MM.1S (cell line): ENCODE measurements around the gene BCL3.
A peak's percentile ranks its signal among the peaks of the same experiment; 100 is the strongest.

Experiments used
- DNase-seq: peaks from one replicate; pipeline ENCODE4 v3.0.0-alpha.2; 2015
- H2AFZ ChIP-seq: fragments of 300-600 bp; sonication (generic); 2 replicates; pipeline ENCODE4 v1.6.0; 2016; ENCODE audit warnings: antibody characterized with exemption, low read length
- H3F3A ChIP-seq: fragments of 300-600 bp; sonication (generic); 2 replicates; pipeline ENCODE4 v1.6.1; 2016; ENCODE audit warnings: mild to moderate bottlenecking, antibody characterized with exemption, low read length, moderate library complexity, mixed read lengths; ENCODE audit not compliant: insufficient read depth
- H3K27ac ChIP-seq: fragments of 300-600 bp; sonication (generic); 2 replicates; pipeline ENCODE4 v1.5.1; 2016; ENCODE audit warnings: mild to moderate bottlenecking, low read length
- H3K27me3 ChIP-seq: fragments of 300-600 bp; sonication (generic); replicated peaks from 2 replicates; pipeline ENCODE4 v1.6.0; 2016; ENCODE audit warnings: low read length; ENCODE audit not compliant: insufficient read depth
- H3K36me3 ChIP-seq: fragments of 300-600 bp; sonication (generic); replicated peaks from 2 replicates; pipeline ENCODE4 v1.6.1; 2016; ENCODE audit warnings: mild to moderate bottlenecking, low read length, mixed read lengths; ENCODE audit not compliant: insufficient read depth
- H3K4me1 ChIP-seq: fragments of 300-600 bp; sonication (generic); 2 replicates; pipeline ENCODE4 v1.6.1; 2016; ENCODE audit warnings: low read length, mixed read lengths
- H3K4me2 ChIP-seq: fragments of 300-600 bp; sonication (generic); 2 replicates; pipeline ENCODE4 v1.6.0; 2016; ENCODE audit warnings: low read depth, low read length
- H3K4me3 ChIP-seq: fragments of 300-600 bp; sonication (generic); 2 replicates; pipeline ENCODE4 v1.5.1; 2016; ENCODE audit warnings: low read length, mixed read lengths
- H3K79me2 ChIP-seq: fragments of 300-600 bp; sonication (generic); 2 replicates; pipeline ENCODE4 v1.6.1; 2016; ENCODE audit warnings: mixed run types, low read length, mixed read lengths
- H3K9ac ChIP-seq: fragments of 300-600 bp; sonication (generic); 2 replicates; pipeline ENCODE4 v1.6.1; 2016; ENCODE audit warnings: low read length, mixed read lengths
- H3K9me2 ChIP-seq: fragments of 300-600 bp; sonication (generic); replicated peaks from 2 replicates; pipeline ENCODE4 v1.6.1; 2016; ENCODE audit warnings: mild to moderate bottlenecking, low read length, mixed read lengths; ENCODE audit not compliant: insufficient read depth
- H3K9me3 ChIP-seq: fragments of 300-600 bp; sonication (generic); replicated peaks from 2 replicates; pipeline ENCODE4 v1.6.1; 2016; ENCODE audit warnings: mild to moderate bottlenecking, low read length, mixed read lengths; ENCODE audit not compliant: insufficient read depth
- H4K20me1 ChIP-seq: fragments of 300-600 bp; sonication (generic); 2 replicates; pipeline ENCODE4 v1.6.1; 2016; ENCODE audit warnings: mild to moderate bottlenecking, low read length, moderate library complexity, mixed read lengths; ENCODE audit not compliant: insufficient read depth
- EZH2 ChIP-seq: fragments of 300-600 bp; sonication (generic); optimal IDR thresholded peaks from 2 replicates; pipeline ENCODE3; 2017; ENCODE audit warnings: low read depth, mild to moderate bottlenecking, antibody characterized with exemption, low read length, mixed read lengths
- EZH2phosphoT487 ChIP-seq: fragments of 300-600 bp; sonication (generic); IDR thresholded peaks from 2 replicates; pipeline ENCODE4 v1.6.1; 2018; ENCODE audit warnings: antibody characterized with exemption, low read length
- TF ChIP-seq, protein P1 (sequence below): fragments of 300-600 bp; sonication (generic); IDR thresholded peaks from 2 replicates; pipeline ENCODE4 v1.5.1; 2016; ENCODE audit warnings: antibody characterized with exemption, low read length, mixed read lengths

Gene BCL3

DNA sequence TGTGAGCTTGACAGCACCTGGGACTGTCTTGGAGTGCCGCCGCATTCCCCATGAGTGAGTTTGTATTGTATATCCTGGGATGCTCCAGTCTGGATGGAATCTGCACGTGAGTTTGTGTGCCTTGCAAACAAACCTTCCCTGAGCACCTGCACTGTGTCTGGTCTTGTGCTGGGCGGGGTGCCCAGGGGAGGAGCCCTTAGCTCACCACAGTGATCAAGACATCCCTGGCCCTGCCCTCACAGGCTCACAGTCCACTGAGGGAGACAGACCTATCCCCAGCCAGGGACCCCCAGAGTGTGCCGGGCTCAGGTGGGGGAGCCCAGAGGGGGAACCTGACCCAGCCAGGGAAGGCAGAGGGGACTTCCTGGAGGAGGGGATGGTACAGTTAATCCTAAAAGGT is 58.7 kb downstream of the BCL3 start:
- H3K4me3 ChIP-seq, result no peak overlapping the region
- H3F3A ChIP-seq, result no peaks in the 10 kb centered on the region
- no peak overlapping the region for H3K27ac ChIP-seq
- no peaks in the 10 kb centered on the region for H3K9me2 ChIP-seq
- TF ChIP-seq EZH2phosphoT487 (no peak), EZH2 (no peak)
- TF ChIP-seq, protein P1, sequence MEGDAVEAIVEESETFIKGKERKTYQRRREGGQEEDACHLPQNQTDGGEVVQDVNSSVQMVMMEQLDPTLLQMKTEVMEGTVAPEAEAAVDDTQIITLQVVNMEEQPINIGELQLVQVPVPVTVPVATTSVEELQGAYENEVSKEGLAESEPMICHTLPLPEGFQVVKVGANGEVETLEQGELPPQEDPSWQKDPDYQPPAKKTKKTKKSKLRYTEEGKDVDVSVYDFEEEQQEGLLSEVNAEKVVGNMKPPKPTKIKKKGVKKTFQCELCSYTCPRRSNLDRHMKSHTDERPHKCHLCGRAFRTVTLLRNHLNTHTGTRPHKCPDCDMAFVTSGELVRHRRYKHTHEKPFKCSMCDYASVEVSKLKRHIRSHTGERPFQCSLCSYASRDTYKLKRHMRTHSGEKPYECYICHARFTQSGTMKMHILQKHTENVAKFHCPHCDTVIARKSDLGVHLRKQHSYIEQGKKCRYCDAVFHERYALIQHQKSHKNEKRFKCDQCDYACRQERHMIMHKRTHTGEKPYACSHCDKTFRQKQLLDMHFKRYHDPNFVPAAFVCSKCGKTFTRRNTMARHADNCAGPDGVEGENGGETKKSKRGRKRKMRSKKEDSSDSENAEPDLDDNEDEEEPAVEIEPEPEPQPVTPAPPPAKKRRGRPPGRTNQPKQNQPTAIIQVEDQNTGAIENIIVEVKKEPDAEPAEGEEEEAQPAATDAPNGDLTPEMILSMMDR, result no peak
- H3K36me3 ChIP-seq, result no peaks in the 10 kb centered on the region
- H3K79me2 ChIP-seq, result no peaks in the 10 kb centered on the region
- H3K4me1 ChIP-seq, result 0 out of 2 replicates have a peak, but pooled peaks cover 6% of the 10 kb centered on the region
- peaks cover 83% of the 10 kb centered on the region for H3K27me3 ChIP-seq
- H3K4me2 ChIP-seq, result no peak overlapping the region
- H2AFZ ChIP-seq, result no peak overlapping the region
- H3K9ac ChIP-seq, result no peak overlapping the region
- H4K20me1 ChIP-seq, result no peaks in the 10 kb centered on the region
- DNase-seq, result no peak
- H3K9me3 ChIP-seq, result no peaks in the 10 kb centered on the region

DNA sequence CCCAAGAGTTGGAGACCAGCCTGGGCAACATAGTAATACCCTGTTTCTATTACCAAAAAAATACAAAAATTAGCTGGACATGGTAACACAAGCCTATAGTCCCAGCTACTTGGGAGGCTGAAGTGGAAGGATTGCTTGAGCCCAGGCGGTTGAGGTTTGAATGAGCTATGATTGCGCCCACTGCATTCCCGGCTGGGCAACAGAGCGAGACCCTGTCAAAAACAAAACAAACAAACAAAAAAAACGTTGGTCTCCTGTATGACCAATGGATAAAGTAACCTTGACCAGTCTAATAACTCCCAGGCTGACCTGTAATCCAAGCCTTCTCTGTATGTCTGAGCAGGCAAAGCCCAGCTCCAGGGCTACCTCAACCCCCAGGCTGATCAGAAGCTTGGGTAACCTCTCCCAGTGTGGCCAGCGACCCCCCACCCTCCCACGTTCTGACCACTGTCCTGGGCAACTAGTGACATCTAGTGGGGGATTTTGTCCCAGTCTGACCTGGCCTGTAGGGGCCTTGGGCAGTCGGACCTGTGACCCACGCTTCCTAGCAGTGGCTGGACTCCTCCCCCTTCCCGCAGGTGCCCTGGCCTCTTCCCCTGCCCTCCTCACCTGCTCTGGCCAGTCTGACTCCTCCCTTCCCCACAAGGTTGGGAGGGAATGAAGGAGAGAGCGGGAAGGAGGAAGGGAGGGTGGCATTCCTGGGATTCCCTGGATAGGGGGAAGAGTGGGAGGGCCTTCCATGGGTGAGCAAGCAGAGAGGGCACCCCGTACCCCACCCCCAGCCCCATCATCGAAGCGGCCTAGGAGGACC is 59.3 kb downstream of the BCL3 start:
- no peak overlapping the region for H3K9ac ChIP-seq
- H3K9me3 ChIP-seq, result no peaks in the 10 kb centered on the region
- no peaks in the 10 kb centered on the region for H3K79me2 ChIP-seq
- no peak for TF ChIP-seq EZH2phosphoT487
- TF ChIP-seq, protein P1, result peak; percentile 41
- no peak overlapping the region for H3K27ac ChIP-seq
- H3K4me1 ChIP-seq, result 0 out of 2 replicates have a peak, but pooled peaks cover 2% of the 10 kb centered on the region
- H4K20me1 ChIP-seq, result no peaks in the 10 kb centered on the region
- no peaks in the 10 kb centered on the region for H3F3A ChIP-seq
- H3K4me3 ChIP-seq, result no peak overlapping the region
- no peak overlapping the region for H3K4me2 ChIP-seq
- H3K9me2 ChIP-seq, result no peaks in the 10 kb centered on the region
- H2AFZ ChIP-seq, result no peak overlapping the region
- H3K36me3 ChIP-seq, result no peaks in the 10 kb centered on the region
- peaks cover 79% of the 10 kb centered on the region for H3K27me3 ChIP-seq
- DNase-seq, result no peak

DNA sequence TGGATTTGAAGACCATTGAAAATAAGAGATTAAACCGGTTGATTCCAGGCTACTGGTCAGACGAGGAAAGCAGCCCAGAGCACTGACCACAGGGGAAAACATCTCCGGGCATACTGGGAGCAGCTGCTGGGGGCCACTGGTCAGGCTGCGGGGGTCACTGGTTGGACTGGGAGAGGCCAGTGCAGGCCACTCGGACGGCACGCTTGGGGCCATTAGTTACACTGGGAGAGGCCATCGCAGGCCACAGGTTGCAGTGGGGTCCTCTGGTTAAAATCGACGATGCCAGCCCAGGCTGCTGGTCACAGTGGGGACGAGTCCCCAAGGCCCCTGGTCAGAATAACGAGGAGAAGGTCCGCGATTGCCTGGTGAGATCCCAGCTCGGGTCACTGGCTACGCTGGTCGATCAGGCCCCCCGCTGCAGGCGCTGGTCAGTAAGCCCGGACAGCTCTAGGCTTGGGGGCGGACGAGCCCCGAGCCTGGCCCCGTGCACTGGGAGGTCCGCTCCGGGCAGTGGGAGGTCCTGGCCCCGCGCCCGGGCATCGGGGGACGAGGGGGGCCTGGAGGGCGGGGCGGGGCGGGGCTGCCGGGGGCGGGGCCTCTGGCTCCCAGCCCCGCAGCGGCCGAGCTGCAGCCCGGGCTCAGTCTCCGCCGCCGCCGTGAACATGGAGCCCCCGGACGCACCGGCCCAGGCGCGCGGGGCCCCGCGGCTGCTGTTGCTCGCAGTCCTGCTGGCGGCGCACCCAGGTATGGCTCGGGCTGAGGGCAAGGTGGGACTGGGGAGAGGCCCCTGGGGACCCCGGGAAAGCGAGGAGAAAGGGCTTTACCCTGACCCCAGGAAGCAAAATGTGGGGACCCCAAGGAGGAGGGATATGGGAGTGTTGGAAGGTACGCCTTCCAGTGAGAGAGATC is 60.2 kb downstream of the BCL3 start, which contains the start of gene BCAM:
BCAM (plus strand) TSS at position 641 of the 909 bp plus-strand sequence; CDS start at position 663, 22 bp downstream.
- Histone ChIP-seq H2AFZ (no peak within 1 kb of the TSS), H4K20me1 (no peaks in the 10 kb centered on the region), H3K4me1 (no peaks in the 10 kb centered on the region), H3K27me3 (peaks cover 77% of the 10 kb centered on the region), H3F3A (no peaks in the 10 kb centered on the region), H3K79me2 (no peaks in the 10 kb centered on the region), H3K36me3 (no peaks in the 10 kb centered on the region), H3K4me2 (no peak within 1 kb of the TSS), H3K9me2 (no peaks in the 10 kb centered on the region), H3K9ac (no peak within 1 kb of the TSS), H3K27ac (no peak within 1 kb of the TSS), H3K4me3 (no peak within 1 kb of the TSS), H3K9me3 (no peaks in the 10 kb centered on the region)
- TF ChIP-seq EZH2 (no peak), EZH2phosphoT487 (no peak)
- TF ChIP-seq, protein P1, result no peak
- no peak for DNase-seq
